SK-N-SH (cell line): Measurements from ENCODE around the gene FNDC1.

ENCODE experiments used
- CTCF ChIP-seq: fragments of 200-600 bp; sonication (generic); IDR thresholded peaks from 2 replicates; pipeline ENCODE4 v1.6.1; 2017; ENCODE audit warnings: antibody characterized with exemption, mild to moderate bottlenecking, moderate library complexity
- PBX3 ChIP-seq: IDR thresholded peaks from 2 replicates; pipeline ENCODE4; 2012

- TF ChIP-seq PBX3: no peak
- no peak for TF ChIP-seq CTCF
Measured at GRCh38 chr6:159157431-159157830, 11.8 kb upstream of the FNDC1 start.
